Smooth muscle cell (in vitro differentiated cells): ENCODE data around the gene ADM5. TPM values are rescaled to one million over a fixed set of nuclear protein-coding genes. Genes with fewer than 3 reads are reported as not detected.

Experiments
- DNase-seq: peaks from one replicate; lab custom pipeline; 2025; ENCODE audit not compliant: unreplicated experiment; lab: John Stamatoyannopoulos, UW
- H2AFZ ChIP-seq: fragments of 200-600 bp; sonication (generic); 2 replicates; pipeline ENCODE4 v1.6.0; 2016; ENCODE audit warnings: antibody characterized with exemption, low read depth, mild to moderate bottlenecking
- H3F3A ChIP-seq: fragments of 200-600 bp; sonication (generic); 2 replicates; pipeline ENCODE4 v1.6.0; 2017; ENCODE audit warnings: antibody characterized with exemption, low read depth
- H3K27ac ChIP-seq: fragments of 200-600 bp; sonication (generic); 2 replicates; pipeline ENCODE4 v1.5.1; 2016; ENCODE audit warnings: low read depth, mild to moderate bottlenecking
- H3K27me3 ChIP-seq: fragments of 200-600 bp; sonication (generic); 2 replicates; pipeline ENCODE4 v1.6.1; 2016; ENCODE audit warnings: low read depth, mild to moderate bottlenecking
- H3K36me3 ChIP-seq: fragments of 200-600 bp; sonication (generic); 2 replicates; pipeline ENCODE4 v1.5.1; 2016; ENCODE audit warnings: low read depth
- H3K4me1 ChIP-seq: fragments of 200-600 bp; sonication (generic); 2 replicates; pipeline ENCODE4 v1.5.1; 2016; ENCODE audit warnings: low read depth
- H3K4me2 ChIP-seq: fragments of 200-600 bp; sonication (generic); 2 replicates; pipeline ENCODE4 v1.6.0; 2016; ENCODE audit warnings: mild to moderate bottlenecking
- H3K4me3 ChIP-seq: fragments of 200-600 bp; sonication (generic); 2 replicates; pipeline ENCODE4 v1.5.1; 2016; ENCODE audit warnings: mild to moderate bottlenecking
- H3K79me2 ChIP-seq: fragments of 200-600 bp; sonication (generic); 2 replicates; pipeline ENCODE4 v1.6.0; 2016; ENCODE audit warnings: low read depth, mild to moderate bottlenecking
- H3K9ac ChIP-seq: fragments of 200-600 bp; sonication (generic); 2 replicates; pipeline ENCODE4 v1.6.0; 2016; ENCODE audit warnings: low read depth
- H3K9me3 ChIP-seq: fragments of 200-600 bp; sonication (generic); replicated peaks from 2 replicates; pipeline ENCODE4 v1.5.1; 2016; ENCODE audit warnings: low read depth
- H4K20me1 ChIP-seq: fragments of 200-600 bp; sonication (generic); 2 replicates; pipeline ENCODE4 v1.6.0; 2016; ENCODE audit warnings: low read depth
- WGBS: methylation state at CpG from one replicate; pipeline ENCODE4 v1.1.7; 2016; ENCODE audit warnings: low lambda C conversion rate; 5-methylcytosine and 5-hydroxymethylcytosine counted together
- polyA plus RNA-seq: library from polyadenylated mRNA; unstranded; fragments of >200 nt; fragmentation: Nextera tagmentation; extraction: Ambion mirVana; gene quantifications from 2 replicates; pipeline ENCODE4 v1.2.1, GENCODE V29; 2016
- total RNA-seq: library from RNA; depleted of rRNA; stranded (reverse); fragments of >200 nt; gene quantifications from 2 replicates; pipeline ENCODE4 v1.2.3, GENCODE V29; 2014
- TF ChIP-seq, protein P1 (sequence below): fragments of 200-600 bp; sonication (generic); IDR thresholded peaks from 2 replicates; pipeline ENCODE4 v1.5.1; 2017; ENCODE audit warnings: borderline replicate concordance, mild to moderate bottlenecking, antibody characterized with exemption; ENCODE audit not compliant: insufficient read depth, poor library complexity, severe bottlenecking

ADM5 gene
- total and polyA plus RNA-seq, 2 experiments from 2014 or later = 1.7 to 3.6 TPM

DNA sequence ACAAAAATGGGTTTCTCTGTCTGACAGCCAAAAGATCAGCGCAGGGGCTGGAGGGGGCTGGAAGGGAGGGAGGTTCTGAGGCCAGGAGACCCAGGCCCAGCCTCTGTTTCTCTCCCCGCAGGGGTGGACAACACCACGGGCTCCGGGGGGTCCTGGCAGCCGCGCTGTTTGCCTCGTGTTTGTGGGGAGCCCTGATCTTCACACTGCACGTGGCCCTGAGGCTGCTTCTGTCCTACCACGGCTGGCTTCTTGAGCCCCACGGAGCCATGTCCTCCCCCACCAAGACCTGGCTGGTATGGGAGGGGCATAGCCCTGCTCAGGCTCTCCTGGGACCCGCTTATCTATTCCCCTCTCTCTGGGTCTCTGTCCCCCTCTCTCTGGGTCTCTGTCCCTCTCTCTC lies 11.2 kb downstream of the ADM5 start:
- Histone ChIP-seq H3K27ac (no peak overlapping the region), H3K4me1 (no peaks in the 10 kb centered on the region), H3K9me3 (no peaks in the 10 kb centered on the region), H3F3A (no peaks in the 10 kb centered on the region), H3K79me2 (no peaks in the 10 kb centered on the region), H2AFZ (no peak overlapping the region), H3K36me3 (no peaks in the 10 kb centered on the region), H3K4me3 (no peak overlapping the region), H4K20me1 (no peaks in the 10 kb centered on the region), H3K4me2 (no peak overlapping the region), H3K27me3 (no peaks in the 10 kb centered on the region), H3K9ac (no peak overlapping the region)
- 92% methylated on average over 11 of the region's 11 CpGs for WGBS
- no peak for DNase-seq
- TF ChIP-seq, protein P1, sequence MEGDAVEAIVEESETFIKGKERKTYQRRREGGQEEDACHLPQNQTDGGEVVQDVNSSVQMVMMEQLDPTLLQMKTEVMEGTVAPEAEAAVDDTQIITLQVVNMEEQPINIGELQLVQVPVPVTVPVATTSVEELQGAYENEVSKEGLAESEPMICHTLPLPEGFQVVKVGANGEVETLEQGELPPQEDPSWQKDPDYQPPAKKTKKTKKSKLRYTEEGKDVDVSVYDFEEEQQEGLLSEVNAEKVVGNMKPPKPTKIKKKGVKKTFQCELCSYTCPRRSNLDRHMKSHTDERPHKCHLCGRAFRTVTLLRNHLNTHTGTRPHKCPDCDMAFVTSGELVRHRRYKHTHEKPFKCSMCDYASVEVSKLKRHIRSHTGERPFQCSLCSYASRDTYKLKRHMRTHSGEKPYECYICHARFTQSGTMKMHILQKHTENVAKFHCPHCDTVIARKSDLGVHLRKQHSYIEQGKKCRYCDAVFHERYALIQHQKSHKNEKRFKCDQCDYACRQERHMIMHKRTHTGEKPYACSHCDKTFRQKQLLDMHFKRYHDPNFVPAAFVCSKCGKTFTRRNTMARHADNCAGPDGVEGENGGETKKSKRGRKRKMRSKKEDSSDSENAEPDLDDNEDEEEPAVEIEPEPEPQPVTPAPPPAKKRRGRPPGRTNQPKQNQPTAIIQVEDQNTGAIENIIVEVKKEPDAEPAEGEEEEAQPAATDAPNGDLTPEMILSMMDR = no peak

DNA sequence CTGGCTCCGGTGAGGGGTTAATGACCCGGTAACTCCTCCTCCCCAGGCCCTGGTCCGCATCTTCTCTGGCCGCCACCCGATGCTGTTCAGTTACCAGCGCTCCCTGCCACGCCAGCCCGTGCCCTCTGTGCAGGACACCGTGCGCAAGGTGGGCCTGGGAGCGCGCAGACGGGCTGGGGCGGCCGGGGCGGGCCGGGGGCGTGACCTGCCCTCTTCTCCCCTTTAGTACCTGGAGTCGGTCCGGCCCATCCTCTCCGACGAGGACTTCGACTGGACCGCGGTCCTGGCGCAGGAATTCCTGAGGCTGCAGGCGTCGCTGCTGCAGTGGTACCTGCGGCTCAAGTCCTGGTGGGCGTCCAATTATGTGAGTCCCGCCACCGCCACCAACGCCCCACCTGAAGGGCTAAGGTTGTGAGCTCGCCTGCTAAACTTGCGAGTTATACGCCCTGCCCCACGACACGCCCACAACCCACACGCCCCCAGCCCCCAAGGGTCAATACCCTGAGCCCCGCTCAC lies 11.9 kb downstream of the ADM5 start:
- H3K4me3 ChIP-seq = no peak overlapping the region
- 92% methylated on average over 27 of the region's 40 CpGs for WGBS
- no peaks in the 10 kb centered on the region for H3K79me2 ChIP-seq
- TF ChIP-seq, protein P1 = no peak
- H3K36me3 ChIP-seq = no peaks in the 10 kb centered on the region
- no peak overlapping the region for H3K27ac ChIP-seq
- no peak overlapping the region for H2AFZ ChIP-seq
- H3K9me3 ChIP-seq = no peaks in the 10 kb centered on the region
- H3K4me1 ChIP-seq = no peaks in the 10 kb centered on the region
- H3K9ac ChIP-seq = no peak overlapping the region
- no peaks in the 10 kb centered on the region for H3K27me3 ChIP-seq
- no peaks in the 10 kb centered on the region for H3F3A ChIP-seq
- no peak for DNase-seq
- H4K20me1 ChIP-seq = no peaks in the 10 kb centered on the region
- no peak overlapping the region for H3K4me2 ChIP-seq

DNA sequence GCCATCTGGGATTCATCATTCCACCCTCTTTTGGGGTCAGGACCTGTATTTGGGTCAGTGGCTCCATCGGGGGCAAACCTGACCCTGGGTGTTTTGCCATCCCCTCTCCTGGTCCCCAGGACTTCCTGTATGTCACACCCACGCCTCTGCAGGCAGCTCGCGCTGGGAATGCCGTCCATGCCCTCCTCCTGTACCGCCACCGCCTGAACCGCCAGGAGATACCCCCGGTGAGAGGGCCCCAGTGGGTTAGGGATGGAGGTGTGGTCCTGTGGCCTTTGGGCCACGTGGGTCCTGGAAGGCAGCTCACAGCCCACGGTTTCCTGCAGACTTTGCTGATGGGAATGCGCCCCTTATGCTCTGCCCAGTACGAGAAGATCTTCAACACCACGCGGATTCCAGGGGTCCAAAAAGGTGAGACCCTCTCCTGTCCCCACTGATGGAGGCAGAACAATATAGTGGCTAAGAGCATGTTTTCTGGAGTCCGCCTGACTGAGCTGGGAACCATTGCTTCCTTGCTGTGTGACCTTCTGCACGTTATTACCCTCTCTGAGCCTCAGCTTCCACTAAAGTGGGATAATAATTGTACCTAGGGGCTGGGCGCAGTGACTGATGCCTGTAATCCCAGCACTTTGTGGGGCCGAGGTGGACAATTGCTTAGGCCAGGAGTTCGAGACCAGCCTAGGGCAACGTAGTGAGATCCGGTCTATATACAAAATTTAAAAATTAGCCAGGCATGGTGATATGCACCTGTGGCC lies 15.7 kb downstream of the ADM5 start:
- H3F3A ChIP-seq = no peaks in the 10 kb centered on the region
- 95% methylated on average over 22 of the region's 22 CpGs for WGBS
- TF ChIP-seq, protein P1 = no peak

DNA sequence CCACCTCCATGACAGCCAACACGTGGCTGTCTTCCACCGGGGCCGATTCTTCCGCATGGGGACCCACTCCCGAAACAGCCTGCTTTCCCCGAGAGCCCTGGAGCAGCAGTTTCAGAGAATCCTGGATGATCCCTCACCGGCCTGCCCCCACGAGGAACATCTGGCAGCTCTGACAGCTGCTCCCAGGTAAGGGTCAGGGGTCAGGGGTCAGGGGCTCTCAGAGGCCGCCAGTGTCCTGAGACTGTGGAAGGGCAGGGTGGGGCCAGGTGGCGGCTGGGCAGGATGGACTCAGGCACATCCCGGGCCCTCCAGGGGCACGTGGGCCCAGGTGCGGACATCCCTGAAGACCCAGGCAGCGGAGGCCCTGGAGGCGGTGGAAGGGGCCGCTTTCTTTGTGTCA lies 16.5 kb downstream of the ADM5 start:
- TF ChIP-seq, protein P1 = no peak
- Histone ChIP-seq H3K4me3 (no peak overlapping the region), H3K9me3 (no peaks in the 10 kb centered on the region), H3K27ac (no peak overlapping the region), H3K4me2 (no peak overlapping the region), H3K9ac (no peak overlapping the region), H3K4me1 (no peaks in the 10 kb centered on the region), H2AFZ (no peak overlapping the region), H3K27me3 (no peaks in the 10 kb centered on the region), H4K20me1 (no peaks in the 10 kb centered on the region), H3K36me3 (no peaks in the 10 kb centered on the region), H3K79me2 (no peaks in the 10 kb centered on the region), H3F3A (no peaks in the 10 kb centered on the region)
- WGBS = 97% methylated on average over 16 of the region's 16 CpGs
- DNase-seq = no peak

More for the DNA sequence above, 15.7 kb downstream of the ADM5 start:
- no peak for DNase-seq
- H3K9ac ChIP-seq = no peak overlapping the region
- H2AFZ ChIP-seq = no peak overlapping the region
- H3K4me2 ChIP-seq = no peak overlapping the region
- no peaks in the 10 kb centered on the region for H3K36me3 ChIP-seq
- no peaks in the 10 kb centered on the region for H3K27me3 ChIP-seq
- H3K79me2 ChIP-seq = no peaks in the 10 kb centered on the region
- H3K27ac ChIP-seq = no peak overlapping the region
- H3K4me1 ChIP-seq = no peaks in the 10 kb centered on the region
- no peaks in the 10 kb centered on the region for H4K20me1 ChIP-seq
- no peak overlapping the region for H3K4me3 ChIP-seq
- H3K9me3 ChIP-seq = no peaks in the 10 kb centered on the region
